Fibroblast of peridontal ligament (primary cell): ENCODE data around the gene PLEKHG5.
"Not testable (repeated sequence)": the region's sequence is repeated elsewhere in the genome, so short reads cannot be mapped to it uniquely, and the experiment has no call there.

Experiments
- DNase-seq: peaks from one replicate; pipeline ENCODE4 v3.0.0-alpha.2; 2010; ENCODE audit errors: extremely low read depth

Gene PLEKHG5

DNA sequence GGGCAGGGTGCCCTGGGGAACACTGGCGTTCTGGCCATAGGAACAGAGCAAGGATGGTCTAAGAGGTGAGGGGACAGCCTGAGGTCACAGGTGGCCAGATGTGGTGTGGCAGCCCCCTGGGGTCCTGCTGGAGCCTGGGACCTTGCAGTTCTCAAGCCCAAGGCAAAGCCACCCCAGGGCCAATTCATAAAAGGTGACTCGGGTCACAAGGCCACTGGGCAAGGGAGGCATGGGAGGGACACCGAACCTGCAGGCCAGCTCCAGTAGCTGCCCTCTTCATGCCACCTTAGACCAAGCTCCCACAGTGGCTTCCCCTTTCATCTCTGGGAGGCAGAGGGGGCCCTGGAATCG, 44.8 kb downstream of the PLEKHG5 start:
- DNase-seq: no peak

DNA sequence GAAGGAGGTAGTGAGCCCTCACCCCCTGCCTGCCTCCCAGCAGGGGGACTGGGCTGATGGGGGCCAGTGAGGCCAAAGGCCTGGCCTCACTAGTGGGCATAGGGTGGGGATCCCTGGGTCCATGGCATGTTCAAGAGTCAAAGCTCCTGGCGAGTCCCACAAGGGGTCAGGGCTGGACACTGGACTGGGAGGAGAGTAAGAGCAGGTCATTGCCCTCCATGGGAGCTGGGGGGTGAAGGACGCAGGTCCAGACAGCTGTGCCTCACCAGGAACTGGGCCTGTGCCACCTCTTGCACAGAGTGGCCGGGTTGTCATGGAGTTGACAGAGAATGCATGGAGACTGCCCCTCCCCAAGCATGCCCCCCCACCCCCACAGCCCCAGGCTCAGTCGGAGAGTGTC, 45.5 kb downstream of the PLEKHG5 start:
- not testable (repeated sequence) for DNase-seq

DNA sequence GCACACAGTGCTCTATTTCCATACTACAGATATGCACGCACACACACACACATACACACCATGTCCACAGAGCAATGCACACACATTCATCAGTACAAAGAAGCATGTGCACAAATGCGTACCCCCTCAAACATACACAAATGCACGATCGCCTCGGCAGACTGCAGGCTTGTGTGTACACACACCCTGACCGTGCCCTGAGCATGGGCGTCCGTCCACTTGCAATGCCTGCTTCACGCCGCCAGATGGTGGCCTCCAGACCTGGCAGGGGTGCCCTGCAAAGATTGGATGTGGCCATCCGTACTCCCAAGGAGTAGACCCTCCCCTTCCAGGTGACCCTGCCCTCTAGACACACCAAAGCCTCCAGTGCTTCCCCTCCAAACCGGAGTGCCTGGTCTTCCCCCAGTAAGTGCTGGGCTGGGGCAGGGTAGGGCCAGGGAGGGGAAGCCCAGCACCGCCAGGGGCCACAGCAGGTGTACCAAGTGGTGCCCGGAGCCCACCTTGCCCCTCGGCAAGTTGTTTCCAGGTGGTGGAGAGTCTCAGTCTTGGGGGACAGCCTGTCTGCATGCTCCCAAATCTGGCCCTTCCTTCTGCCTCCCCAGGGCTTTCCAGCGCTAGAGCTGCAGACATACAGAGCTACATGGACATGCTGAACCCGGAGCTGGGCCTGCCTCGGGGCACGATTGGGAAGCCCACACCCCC, 46.3 kb downstream of the PLEKHG5 start:
- DNase-seq: no peak

DNA sequence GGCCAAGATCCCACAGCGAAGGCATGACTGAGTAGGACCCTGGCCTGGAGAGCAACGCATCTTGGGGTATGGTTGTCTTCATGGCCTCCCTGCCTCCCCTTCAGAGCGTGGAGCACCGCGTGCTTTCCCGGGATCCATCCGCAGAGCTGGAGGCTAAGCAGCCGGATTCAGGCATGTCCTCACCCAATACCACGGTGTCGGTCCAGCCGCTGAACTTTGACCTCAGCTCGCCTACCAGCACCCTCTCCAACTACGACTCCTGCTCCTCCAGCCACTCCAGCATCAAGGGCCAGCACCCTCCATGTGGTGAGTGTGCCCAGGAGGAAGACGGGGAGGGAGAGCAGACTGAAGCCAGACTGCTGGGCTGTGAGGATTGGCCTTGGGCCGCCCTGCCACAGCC, 47.1 kb downstream of the PLEKHG5 start:
- no peak for DNase-seq

DNA sequence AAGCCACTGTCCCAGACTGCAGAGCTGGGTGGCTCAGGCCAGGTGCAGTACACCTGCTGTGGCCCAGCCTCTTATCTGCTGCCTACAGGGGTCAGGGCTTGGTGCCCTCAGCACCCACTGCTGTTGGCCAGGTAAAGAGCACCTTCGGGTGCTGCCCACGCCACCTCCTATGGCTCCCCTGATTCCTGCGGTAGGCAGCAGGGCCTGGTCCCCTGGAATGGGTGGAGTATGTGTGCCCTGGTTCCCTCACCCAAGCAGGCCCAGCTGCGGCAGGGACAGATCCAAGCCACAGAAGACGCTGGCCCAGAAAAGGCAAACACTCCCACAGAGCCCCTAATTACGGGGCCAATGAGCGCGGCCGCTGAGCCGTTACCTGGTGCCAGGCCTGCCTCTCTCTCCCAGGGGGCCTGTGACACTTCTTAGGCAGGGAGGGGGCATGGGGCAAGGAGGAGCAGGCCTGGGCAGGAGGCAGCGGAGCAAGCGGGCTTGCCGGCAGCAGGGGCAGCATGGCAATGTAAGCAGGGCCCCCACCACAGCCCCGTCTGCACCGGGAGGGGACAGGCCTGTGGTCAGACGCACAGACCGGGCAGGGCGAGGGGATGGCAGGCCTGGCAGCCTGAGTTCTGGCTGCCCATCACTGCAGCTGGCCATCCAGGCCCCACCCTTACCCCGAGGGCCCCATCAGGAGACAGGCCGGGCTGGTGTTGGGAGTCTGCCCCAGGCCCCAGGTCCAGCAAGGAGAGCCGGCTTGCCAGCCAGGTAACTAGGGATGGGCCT, 47.9 kb downstream of the PLEKHG5 start:
- DNase-seq: no peak

DNA sequence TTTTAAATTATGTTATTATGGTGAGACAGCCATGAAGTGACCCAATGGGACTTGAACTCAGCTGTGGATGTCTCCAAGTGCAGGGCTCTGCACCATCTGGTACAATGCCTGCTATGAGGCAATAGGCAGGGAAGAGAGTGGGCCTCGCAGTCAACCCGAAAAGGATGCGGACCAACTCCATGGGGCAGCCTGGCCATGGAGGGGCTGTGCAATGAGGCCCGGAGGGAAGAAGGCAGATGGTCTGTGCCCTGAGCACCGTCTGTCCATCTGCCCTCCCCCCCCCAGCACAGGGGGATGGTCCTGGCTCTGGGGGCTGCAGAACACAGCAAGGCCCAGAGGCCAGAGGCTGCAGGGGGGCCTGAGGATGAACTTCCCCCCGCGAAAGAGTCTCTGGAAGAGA, 49.9 kb downstream of the PLEKHG5 start:
- DNase-seq: no peak

DNA sequence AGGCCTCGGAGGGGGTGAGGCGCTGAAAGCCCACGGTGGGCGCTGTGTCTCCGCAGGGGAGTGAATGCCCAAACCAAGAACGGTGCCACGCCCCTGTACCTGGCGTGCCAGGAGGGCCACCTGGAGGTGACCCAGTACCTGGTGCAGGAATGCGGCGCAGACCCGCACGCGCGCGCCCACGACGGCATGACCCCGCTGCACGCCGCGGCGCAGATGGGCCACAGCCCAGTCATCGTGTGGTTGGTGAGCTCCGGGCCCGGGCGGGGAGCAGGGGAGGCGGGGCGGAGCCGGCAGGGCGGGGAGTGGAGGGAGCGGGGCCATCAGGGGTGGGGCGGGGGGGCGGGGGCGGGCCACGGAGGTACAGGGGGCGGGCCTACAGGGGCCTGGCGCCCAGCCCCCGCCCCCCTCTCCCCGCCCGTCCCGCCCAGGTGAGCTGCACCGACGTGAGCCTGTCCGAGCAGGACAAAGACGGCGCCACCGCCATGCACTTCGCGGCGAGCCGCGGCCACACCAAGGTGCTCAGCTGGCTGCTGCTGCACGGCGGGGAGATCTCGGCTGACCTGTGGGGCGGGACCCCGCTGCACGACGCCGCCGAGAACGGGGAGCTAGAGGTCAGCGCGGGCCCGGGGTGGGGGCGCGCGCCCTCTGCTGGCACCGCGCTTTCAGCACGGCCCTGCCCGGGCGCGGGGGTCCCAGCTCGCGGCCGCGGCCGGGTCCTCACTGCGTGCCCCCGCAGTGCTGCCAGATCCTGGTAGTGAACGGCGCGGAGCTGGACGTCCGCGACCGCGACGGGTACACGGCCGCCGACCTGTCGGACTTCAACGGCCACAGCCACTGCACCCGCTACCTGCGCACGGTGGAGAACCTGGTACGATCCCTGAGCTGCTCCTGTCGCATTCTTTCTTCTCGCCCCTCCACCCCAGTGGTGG, 51.0 kb downstream of the PLEKHG5 start:
- DNase-seq: no peak

DNA sequence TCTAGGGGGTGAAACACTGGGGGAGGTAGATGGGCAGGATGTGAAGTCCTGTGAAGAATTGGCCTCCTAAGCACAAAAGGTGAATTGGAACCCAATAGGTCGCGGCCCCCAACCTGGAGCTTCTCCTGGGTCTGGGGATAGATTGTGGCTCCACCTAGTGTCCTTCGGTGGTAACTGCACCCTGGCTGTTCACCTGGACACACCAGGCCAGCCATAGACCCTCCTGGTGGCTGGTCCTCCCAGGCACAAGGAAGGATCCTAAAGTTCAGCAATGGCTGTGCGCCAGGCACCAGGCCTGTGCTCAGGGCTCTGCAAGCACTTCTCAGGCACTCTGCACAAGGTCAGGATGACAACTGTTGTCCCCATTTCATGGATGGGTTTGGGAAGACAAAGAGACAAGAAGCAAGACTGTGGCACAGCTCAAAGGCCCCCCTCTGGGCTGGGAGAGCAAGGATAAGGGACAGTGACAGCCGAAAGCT, 53.4 kb downstream of the PLEKHG5 start:
- DNase-seq: peak; percentile 33

DNA sequence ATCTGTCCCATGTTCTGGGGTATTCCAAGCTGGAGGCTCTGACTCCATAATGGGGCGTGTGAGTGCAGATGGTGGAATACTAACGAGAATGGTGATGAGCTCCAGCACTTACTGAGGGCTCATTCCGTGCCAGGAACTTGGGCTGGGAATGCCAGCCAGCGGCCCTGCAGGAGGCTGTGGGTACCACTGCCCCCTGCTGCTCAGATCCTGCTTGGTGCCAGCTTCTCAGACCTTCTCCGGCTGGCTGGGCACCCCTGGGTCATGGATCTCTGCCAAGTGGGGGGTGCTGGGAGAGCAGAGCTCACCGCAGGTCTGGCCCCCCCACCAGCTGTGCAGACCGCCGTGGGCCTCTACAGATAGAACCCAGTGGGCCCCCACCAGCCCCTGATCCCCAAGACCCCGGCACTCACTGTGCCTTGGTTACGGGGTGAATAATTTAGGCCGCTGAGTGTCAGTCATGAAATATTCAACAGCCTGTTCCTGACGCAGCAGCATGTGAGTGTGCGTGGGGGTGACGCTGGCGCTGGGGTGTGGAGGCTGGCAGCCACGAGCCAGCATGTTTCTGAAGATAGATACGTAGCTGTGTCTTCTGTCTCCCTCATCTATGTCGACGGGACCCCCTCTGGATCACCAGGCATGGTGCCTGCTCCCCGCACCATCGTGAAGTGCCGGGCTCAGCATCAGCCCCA, 54.3 kb downstream of the PLEKHG5 start:
- DNase-seq: not testable (repeated sequence)

DNA sequence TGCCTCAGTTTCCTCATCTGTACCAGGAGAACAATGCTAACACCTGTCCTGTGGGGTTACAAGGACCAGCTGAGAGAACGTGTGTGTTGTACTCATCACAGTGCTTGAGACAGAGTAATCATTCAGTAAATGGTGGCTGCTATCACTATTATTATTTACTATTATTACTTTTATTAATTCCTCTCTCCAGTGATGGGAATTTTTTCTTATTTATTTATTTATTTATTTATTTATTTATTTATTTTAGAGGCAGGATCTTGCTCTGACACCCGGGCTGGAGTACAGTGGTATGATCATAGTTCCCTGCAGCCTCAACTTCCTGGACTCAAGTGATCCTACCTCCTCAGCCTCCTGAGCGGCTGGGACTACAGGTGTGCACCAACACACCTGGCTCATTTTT, 55.2 kb downstream of the PLEKHG5 start:
- DNase-seq: not testable (repeated sequence)

DNA sequence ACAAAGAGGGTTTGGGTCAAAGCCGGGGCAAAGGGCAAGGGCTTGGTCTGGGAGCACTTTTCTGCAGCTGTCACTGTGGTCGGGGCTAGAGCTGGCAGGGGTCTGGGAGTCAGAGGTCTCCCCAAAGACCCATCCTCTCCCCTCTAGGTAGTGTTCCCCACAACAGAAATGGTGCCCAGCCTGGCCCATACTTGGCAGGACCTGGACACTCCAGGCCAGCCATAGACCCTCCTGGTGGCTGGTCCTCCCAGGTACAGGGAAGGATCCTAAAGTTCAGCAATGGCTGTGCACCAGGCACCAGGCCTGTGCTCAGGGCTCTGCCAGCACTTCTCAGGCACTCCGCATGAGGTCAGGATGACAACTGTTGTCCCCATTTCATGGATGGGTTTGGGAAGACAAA, 55.9 kb downstream of the PLEKHG5 start:
- DNase-seq: no peak

DNA sequence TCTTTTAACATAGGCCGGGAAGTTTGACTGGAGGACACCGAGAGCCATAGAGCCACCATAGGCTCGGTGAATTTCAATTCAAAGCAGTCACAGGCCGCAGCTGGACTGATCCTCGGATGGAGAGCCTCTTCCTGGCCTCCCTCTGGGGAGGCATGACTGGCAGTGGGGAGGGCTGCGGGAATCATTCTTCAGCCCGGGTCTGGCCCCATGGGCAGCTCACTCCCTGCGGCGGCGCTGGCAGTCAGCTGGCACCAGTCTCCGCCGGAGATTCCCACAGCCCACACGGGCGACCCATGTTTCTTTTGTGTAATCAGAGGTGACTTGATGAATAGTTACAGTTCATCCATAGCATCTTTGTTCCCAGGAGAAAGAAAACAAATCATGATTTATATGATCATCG, 56.3 kb downstream of the PLEKHG5 start:
- DNase-seq: no peak

DNA sequence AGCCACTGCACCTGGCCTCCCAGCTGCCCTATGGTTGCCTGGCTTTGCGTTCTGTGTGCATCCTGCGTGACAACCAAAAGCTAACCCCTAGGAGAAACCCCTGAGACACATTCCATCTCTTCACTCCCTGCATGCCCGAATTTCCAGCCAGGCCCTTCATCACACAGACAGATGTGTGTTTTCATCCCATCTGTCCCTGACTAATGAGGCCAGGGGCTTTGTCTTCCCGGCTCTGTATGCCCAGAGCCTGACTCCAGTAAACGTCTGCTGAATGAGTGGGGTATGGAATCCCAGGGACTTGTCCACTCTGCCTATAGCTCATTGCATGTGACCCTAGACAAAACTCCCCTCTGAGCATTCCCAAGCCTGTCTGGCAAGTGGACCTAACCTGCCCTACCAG, 57.3 kb downstream of the PLEKHG5 start:
- DNase-seq: no peak

DNA sequence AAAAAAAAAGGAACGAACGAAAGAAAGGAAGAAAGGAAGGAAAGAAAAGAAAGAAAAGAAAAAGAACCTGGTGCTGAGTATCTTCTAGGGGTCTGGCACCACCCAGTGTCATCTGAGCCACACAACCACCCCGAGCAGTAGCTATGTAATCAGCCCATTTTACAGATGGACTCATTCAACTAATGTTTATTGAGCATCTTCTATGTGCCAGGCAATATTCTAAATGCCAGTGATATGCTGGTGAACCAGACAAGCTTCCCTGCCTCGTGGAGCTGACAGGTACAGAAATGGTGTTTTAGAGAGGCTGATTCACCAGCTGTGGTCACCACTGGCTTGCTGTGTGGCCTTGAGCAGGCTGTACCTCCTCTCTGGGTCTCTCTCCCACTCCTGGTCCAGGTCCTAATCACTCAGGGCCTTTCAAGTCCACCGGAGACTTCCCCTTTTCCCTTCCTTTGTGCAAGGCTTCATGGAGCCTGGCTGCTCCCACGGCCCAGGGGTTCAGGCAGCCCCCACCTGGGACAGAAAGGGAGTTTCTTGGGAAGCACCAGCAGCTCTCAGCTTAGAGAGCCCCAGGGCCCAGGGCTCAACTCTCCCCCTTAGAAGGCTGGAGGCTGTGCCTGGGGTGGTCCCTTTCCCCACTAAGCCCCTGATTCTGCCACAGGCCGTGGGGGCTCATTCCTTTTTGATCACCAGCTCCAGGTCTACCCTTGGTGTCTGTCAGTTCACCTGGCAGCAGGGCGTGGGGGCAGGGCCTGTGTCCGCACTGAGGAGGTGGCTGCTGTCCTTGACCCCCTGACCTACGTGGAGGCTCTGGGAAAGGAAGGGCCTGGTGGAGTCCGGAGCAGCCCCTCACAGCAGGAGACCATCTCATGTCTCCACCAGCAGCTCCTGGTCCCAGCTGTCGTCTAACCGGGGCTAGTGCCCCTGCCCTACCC, 59.6 kb downstream of the PLEKHG5 start:
- DNase-seq: not testable (repeated sequence)

DNA sequence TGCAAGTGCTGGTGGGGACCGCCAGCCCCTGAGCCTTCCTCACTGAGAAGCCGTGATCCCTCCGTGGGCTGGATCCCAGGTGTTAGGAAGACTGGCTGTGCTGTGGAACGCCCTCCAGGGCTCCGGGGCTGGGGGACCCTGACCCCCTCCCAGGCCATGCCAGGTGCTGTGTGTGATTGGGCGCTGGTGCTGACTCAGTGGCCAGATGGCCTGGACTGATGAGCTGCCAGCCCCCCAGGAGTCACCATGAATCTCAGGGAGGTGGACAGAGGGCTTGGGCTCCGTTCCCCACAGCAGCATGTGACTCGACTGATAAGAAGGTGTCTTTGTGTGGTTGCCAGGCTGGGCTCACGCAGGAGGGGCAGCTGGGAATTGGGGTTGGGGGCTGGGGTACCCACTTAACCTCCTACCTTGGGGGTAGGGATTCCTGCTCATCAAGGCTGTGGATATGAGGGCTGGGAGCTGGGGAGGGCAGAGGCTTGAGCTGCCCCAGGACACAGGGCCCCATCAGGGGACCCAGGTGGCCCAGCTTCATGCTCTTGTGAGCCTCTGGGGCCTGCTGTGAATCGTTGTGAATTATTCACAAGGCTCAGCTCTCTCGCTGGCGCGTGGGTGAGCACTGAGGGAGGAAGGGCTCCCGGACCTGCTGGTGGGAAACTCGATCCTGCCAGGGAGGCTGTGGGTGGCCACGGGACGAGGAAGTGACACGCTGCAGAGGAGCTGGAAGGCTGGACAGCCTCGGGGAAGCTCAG, 61.6 kb downstream of the PLEKHG5 start:
- DNase-seq: not testable (repeated sequence)

DNA sequence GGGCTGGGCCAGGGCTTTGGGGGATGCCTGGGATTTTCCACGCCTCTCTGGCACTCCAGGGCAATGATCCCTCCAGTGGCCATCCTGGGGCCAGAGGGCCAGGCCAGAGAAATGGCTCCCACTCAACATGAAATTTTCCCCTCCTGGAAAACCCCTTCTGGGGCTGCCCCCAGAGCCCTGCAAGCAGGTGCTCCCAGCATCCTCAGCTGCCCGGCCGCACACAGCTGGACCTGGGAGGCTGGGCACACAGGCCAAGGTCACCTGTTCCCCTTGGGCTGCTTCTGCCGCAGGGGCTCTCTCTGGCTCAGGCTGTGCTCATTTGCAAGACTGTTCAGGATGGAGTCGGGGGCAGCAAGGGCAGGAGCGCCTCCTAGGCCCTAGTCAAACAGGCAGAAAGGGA, 63.0 kb downstream of the PLEKHG5 start:
- not testable (repeated sequence) for DNase-seq

DNA sequence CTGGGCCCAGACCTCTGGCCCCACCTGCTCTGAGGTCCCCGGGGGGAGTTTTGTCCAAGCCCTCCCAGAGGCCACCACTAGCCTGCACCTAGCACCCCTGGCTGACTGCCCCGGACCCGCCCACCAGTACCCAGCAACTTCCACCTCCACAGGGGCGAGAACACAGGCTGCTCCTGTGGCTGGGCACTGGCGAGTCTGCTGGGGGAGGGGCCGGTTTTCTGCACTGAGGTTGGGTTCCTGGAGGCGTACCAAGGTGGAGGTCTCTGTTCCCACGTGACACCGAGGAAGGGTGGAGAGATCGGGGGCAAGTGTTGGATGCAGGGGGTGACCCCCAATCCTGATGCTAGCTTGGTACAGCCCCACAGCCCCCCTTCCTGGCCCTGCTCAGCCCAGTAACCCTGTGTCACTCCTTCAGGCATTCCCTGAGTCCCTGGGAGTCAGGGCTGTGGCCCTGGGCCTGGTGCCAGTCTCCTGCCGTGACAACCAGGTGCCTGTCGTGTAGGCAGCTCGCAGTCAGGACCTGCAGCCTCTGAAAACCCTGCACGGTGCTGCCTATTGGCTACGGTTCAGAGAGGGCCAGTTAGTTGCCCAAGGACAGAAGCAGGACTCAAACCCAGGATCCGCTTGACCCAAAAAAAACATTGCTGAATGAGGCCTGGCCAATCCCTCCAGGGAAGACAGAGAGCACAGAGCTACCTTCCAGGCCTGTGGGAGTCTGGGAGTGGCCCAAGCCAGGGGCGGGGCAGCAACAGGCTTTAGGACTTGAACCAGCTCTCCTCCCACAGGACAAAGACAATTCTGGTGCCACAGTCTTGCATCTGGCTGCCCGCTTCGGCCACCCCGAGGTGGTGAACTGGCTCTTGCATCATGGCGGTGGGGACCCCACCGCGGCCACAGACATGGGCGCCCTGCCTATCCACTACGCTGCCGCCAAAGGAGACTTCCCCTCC, 63.8 kb downstream of the PLEKHG5 start:
- no peak for DNase-seq

DNA sequence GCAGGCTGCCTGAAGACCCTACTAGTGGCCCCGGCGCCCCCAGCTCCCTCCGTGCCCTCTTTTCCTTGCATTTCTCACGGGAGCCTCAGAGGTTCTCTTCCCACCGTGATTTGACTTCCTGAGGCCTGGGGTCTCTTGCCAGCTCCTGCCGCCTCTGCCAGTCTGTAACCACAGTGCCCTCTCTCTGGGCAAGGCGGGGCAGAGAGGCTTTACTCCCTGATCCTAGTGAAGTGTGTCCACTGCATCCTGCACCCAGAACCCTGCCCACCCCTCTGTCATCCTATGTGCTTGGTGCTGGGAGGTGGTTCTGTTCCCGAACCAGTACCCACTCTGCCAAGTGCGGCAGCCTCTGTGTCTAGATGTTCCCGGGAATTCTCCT, 64.5 kb downstream of the PLEKHG5 start:
- DNase-seq: no peak
